GM12878 (cell line): ENCODE measurements around the gene ENPP7. TPM values are rescaled to one million over a fixed set of nuclear protein-coding genes. Genes with fewer than 3 reads are reported as not detected.

Source experiments
- ATAC-seq: fragments of 200-7000 bp; cut with Tn5 transposase; 3 replicates; pipeline ENCODE4 v1.9.1; 2020; ENCODE audit warnings: mild to moderate bottlenecking, moderate library complexity
- BruUV-seq: library from RNA; stranded (reverse); fragments of 400-500 nt; replicated peaks from 2 replicates; lab custom pipeline; 2021; lab: Mats Ljungman, UMichigan
- CTCF ChIA-PET: fragments of 300-600 bp; sonication (Branson Sonifier 250); formaldehyde crosslinking; extraction: SDS; loops from one replicate; lab custom pipeline; 2021; ENCODE audit warnings: inconsistent platforms; lab: Yijun Ruan, JAX
- POLR2A ChIA-PET: fragments of 350-600 bp; formaldehyde crosslinking; extraction: SDS; loops from one replicate; lab custom pipeline; 2021; ENCODE audit warnings: inconsistent platforms; lab: Charles Lee
- RAD21 ChIA-PET: fragments of 300-600 bp; sonication (Branson Sonifier 250); formaldehyde crosslinking; loops from one replicate; lab custom pipeline; 2023; ENCODE audit warnings: antibody characterized with exemption; ENCODE audit not compliant: unreplicated experiment; lab: Charles Lee
- SMC1A ChIA-PET: fragments of 300-600 bp; sonication (Branson Sonifier 250); formaldehyde crosslinking; loops from one replicate; lab custom pipeline; 2023; ENCODE audit not compliant: unreplicated experiment, uncharacterized antibody; lab: Charles Lee
- DNase-seq: peaks from one replicate; pipeline ENCODE4 v3.0.0-alpha.2; 2011; ENCODE audit warnings: low read depth, low spot score
- FAIRE-seq: peaks from 3 replicates; lab custom pipeline; 2011; peaks lifted over from hg19 to GRCh38; lab: Jason Lieb, UNC
- H2AFZ ChIP-seq: 2 replicates; pipeline ENCODE4 v1.6.0; 2011; ENCODE audit warnings: low read depth, low read length, control low read depth; ENCODE audit not compliant: control insufficient read depth
- H3K27ac ChIP-seq: 2 replicates; pipeline ENCODE4 v1.5.1; 2011; ENCODE audit warnings: control low read depth; ENCODE audit not compliant: control insufficient read depth, insufficient read depth
- H3K27me3 ChIP-seq, 2 experiments: replicated peaks in 1 of 2; 2 replicates each; pipeline versions ENCODE4 v1.6.0 to v1.6.1; 2011; ENCODE audit warnings: low read length in 1 of 2; ENCODE audit not compliant: control insufficient read depth in 2 of 2, insufficient read depth in 2 of 2
- H3K36me3 ChIP-seq, 2 experiments: 2 replicates each; pipeline ENCODE4 v1.5.1; 2011; ENCODE audit warnings: low read length in 1 of 2; ENCODE audit not compliant: control insufficient read depth in 2 of 2, insufficient read depth in 2 of 2
- H3K4me1 ChIP-seq: 2 replicates; pipeline ENCODE4 v1.6.1; 2011; ENCODE audit warnings: mild to moderate bottlenecking, low read length, moderate library complexity, mixed read lengths; ENCODE audit not compliant: control insufficient read depth, insufficient read depth
- H3K4me2 ChIP-seq: 2 replicates; pipeline ENCODE4 v1.6.0; 2011; ENCODE audit warnings: control low read depth; ENCODE audit not compliant: control insufficient read depth, insufficient read depth
- H3K4me3 ChIP-seq: fragments of 200-600 bp; sonication (generic); 2 replicates; pipeline ENCODE4 v1.5.1; 2016
- H3K79me2 ChIP-seq: 2 replicates; pipeline ENCODE4 v1.6.0; 2011; ENCODE audit warnings: low read length; ENCODE audit not compliant: control insufficient read depth, insufficient read depth
- H3K9ac ChIP-seq: 2 replicates; pipeline ENCODE4 v1.8.0; 2011; ENCODE audit warnings: low read length, control low read depth, mixed read lengths; ENCODE audit not compliant: control insufficient read depth, insufficient read depth
- H3K9me3 ChIP-seq: replicated peaks from 3 replicates; pipeline ENCODE4 v1.5.1; 2011; ENCODE audit warnings: mild to moderate bottlenecking, low read length; ENCODE audit not compliant: control insufficient read depth, insufficient read depth
- H4K20me1 ChIP-seq: 2 replicates; pipeline ENCODE4 v1.6.0; 2011; ENCODE audit not compliant: control insufficient read depth, insufficient read depth
- BACH1 ChIP-seq: fragments of 450-650 bp; IDR thresholded peaks from 2 replicates; pipeline ENCODE4 v1.6.1; 2017; ENCODE audit warnings: mild to moderate bottlenecking, borderline replicate concordance
- CBX3 ChIP-seq: fragments of 200-600 bp; sonication (generic); IDR thresholded peaks from 2 replicates; pipeline ENCODE4 v1.6.1; 2016; ENCODE audit warnings: low read depth, borderline replicate concordance
- CBX5 ChIP-seq: sonication (generic); IDR thresholded peaks from 2 replicates; pipeline ENCODE4 v1.6.1; 2016; ENCODE audit warnings: low read depth, moderate library complexity, mild to moderate bottlenecking, inconsistent platforms
- CREB1 ChIP-seq: IDR thresholded peaks from 2 replicates; pipeline ENCODE4 v1.6.1; 2012; ENCODE audit warnings: low read depth, mild to moderate bottlenecking, inconsistent platforms
- FOS ChIP-seq: IDR thresholded peaks from 3 replicates; pipeline ENCODE4 v1.6.1; 2011; ENCODE audit warnings: borderline replicate concordance; ENCODE audit not compliant: insufficient read length; ENCODE audit errors: extremely low read depth
- FOXM1 ChIP-seq: IDR thresholded peaks from 2 replicates; pipeline ENCODE4 v1.6.1; 2012; ENCODE audit warnings: low read depth, mild to moderate bottlenecking, inconsistent platforms, low read length, moderate library complexity
- IKZF2 ChIP-seq, 2 experiments: fragments of 450-650 bp; IDR thresholded peaks; 2 replicates each; pipeline ENCODE4 v1.6.1; 2017; ENCODE audit warnings: mild to moderate bottlenecking in 2 of 2, moderate library complexity in 2 of 2
- KDM1A ChIP-seq: fragments of 200-600 bp; sonication (generic); IDR thresholded peaks from 2 replicates; pipeline ENCODE4 v1.6.1; 2016; ENCODE audit warnings: borderline replicate concordance
- MEF2B ChIP-seq: fragments of 450-650 bp; IDR thresholded peaks from 2 replicates; pipeline ENCODE4 v1.6.1; 2018; ENCODE audit warnings: mild to moderate bottlenecking, moderate library complexity; ENCODE audit not compliant: partially characterized antibody, poor library complexity, severe bottlenecking
- MLLT1 ChIP-seq: fragments of 450-650 bp; IDR thresholded peaks from 2 replicates; pipeline ENCODE4 v1.6.1; 2016; ENCODE audit warnings: mild to moderate bottlenecking
- NR2F1 ChIP-seq: fragments of 450-650 bp; conservative IDR thresholded peaks from 2 replicates; pipeline ENCODE4 v1.6.1; 2017; ENCODE audit warnings: mild to moderate bottlenecking
- RAD21 ChIP-seq: IDR thresholded peaks from 2 replicates; pipeline ENCODE4 v1.6.1; 2011; ENCODE audit warnings: mild to moderate bottlenecking, low read depth, low read length, moderate library complexity; ENCODE audit not compliant: insufficient read depth
- SIN3A ChIP-seq: IDR thresholded peaks from 2 replicates; pipeline ENCODE4 v1.6.1; 2012; ENCODE audit warnings: low read depth, low read length, improper control_type of control experiment
- SMC3 ChIP-seq: IDR thresholded peaks from 2 replicates; pipeline ENCODE4 v1.6.1; 2011; ENCODE audit warnings: low read length, improper control_type of control experiment, borderline replicate concordance
- SPI1 ChIP-seq: IDR thresholded peaks from 2 replicates; pipeline ENCODE4 v1.6.1; 2011; ENCODE audit warnings: low read depth, mild to moderate bottlenecking, low read length, moderate library complexity, borderline replicate concordance; ENCODE audit not compliant: insufficient read depth
- SREBF1 ChIP-seq: IDR thresholded peaks from 2 replicates; pipeline ENCODE4 v1.6.1; 2012; ENCODE audit warnings: mild to moderate bottlenecking, low read length
- YY1 ChIP-seq: IDR thresholded peaks from 2 replicates; pipeline ENCODE4 v1.6.1; 2011; ENCODE audit warnings: low read depth, mild to moderate bottlenecking, low read length
- WGBS: methylation state at CpG from one replicate; pipeline ENCODE4 v1.1.6; 2016; ENCODE audit warnings: low lambda C conversion rate; ENCODE audit not compliant: insufficient replicate concordance, insufficient coverage; ENCODE audit errors: missing lambda C conversion rate; 5-methylcytosine and 5-hydroxymethylcytosine counted together
- in situ Hi-C: fragments of 300-500 bp; cut with MboI; formaldehyde crosslinking; loops from 9 replicates; pipeline ENCODE4 v1.14.3; 2018; ENCODE audit warnings: mixed read lengths
- intact Hi-C: fragments of 100-400 bp; cut with micrococcal nuclease; formaldehyde crosslinking; loops from one replicate; pipeline ENCODE4 v1.14.2; 2022; ENCODE audit not compliant: unreplicated experiment
- polyA plus RNA-seq, 11 experiments: library from polyadenylated mRNA; depleted of rRNA in 4 of 11; unstranded in 6 of 11; stranded (reverse) in 5 of 11; fragments of >200 nt; fragmentation: Nextera tagmentation in 4 of 11; fragmentation: Illumina TruSeq in 1 of 11; extraction: Ambion mirVana in 4 of 11; extraction: Trizol in 1 of 11; gene quantifications; 1 replicate in 1 of 11; 2 replicates in 10 of 11; pipeline versions ENCODE4 v1.2.1 to v1.2.3, GENCODE V29; 2011 to 2016; ENCODE audit warnings: inconsistent platforms in 2 of 11, missing spikeins in 2 of 11, low read depth in 1 of 11
- total RNA-seq, 4 experiments: library from RNA; depleted of rRNA in 3 of 4; stranded (reverse); fragments of >200 nt in 3 of 4; fragmentation: Illumina TruSeq in 1 of 4; extraction: Trizol in 1 of 4; gene quantifications; 2 replicates each; pipeline versions ENCODE4 v1.2.1 to v1.2.3, GENCODE V29; 2013 to 2021
- TF ChIP-seq, protein P1 (sequence below): fragments of 450-650 bp; formaldehyde crosslinking; IDR thresholded peaks from 2 replicates; pipeline ENCODE4 v1.5.0; 2022; ENCODE audit warnings: mild to moderate bottlenecking, missing genetic modification characterization

ENPP7 gene
- total and polyA plus RNA-seq, 10 of the 15 experiments (the other 5 are each of a cell fraction or from before 2014, with no cell fraction given), result 0.04 to 0.41 (median 0.18) TPM; not detected in 1

GRCh38 chr17:79741751-79742588, 11.2 kb downstream of the ENPP7 start:
- in situ Hi-C loops, result no loop called here
- 16% methylated on average over 38 of the region's 53 CpGs for WGBS
- H3K79me2 ChIP-seq, result no peaks in the 10 kb centered on the region
- DNase-seq, result no peak
- no peaks in the 10 kb centered on the region for H4K20me1 ChIP-seq
- peak; percentile 83 for ATAC-seq
- BruUV-seq, result no TSS peak
- H3K9me3 ChIP-seq, result no peaks in the 10 kb centered on the region
- intact Hi-C loops, result no loop called here
- H3K4me2 ChIP-seq, result 0 out of 2 replicates have a peak overlapping the region, but pooled peaks have one; percentile 35
- no peak overlapping the region for H2AFZ ChIP-seq
- ChIA-PET POLR2A (no interaction called here), SMC1A (interaction anchor here (1.2 kb wide), 1 partner anchor 216 kb away, joined by 3 read pairs; no protein-coding TSS in a partner anchor), RAD21 (interaction anchor here (0.6 kb wide), 1 partner anchor 9 kb away, joined by 3 read pairs; no protein-coding TSS in a partner anchor), CTCF (interaction anchor here (0.7 to 2.1 kb wide), 15 partner anchors 8 to 1387 kb away, joined by 3 to 16 read pairs (median 4); partner anchors contain the start of genes CBX2 and CBX4)
- no peak for FAIRE-seq
- no peak overlapping the region for H3K9ac ChIP-seq
- peaks cover 10% of the 10 kb centered on the region for H3K4me1 ChIP-seq
- H3K36me3 ChIP-seq, result no peaks in the 10 kb centered on the region
- H3K4me3 ChIP-seq, result no peak overlapping the region
- H3K27ac ChIP-seq, result no peak overlapping the region
- peaks cover 0 to 7% of the 10 kb centered on the region in 2 experiments; a peak in 3 of 4 replicates for H3K27me3 ChIP-seq
- TF ChIP-seq, protein P1, sequence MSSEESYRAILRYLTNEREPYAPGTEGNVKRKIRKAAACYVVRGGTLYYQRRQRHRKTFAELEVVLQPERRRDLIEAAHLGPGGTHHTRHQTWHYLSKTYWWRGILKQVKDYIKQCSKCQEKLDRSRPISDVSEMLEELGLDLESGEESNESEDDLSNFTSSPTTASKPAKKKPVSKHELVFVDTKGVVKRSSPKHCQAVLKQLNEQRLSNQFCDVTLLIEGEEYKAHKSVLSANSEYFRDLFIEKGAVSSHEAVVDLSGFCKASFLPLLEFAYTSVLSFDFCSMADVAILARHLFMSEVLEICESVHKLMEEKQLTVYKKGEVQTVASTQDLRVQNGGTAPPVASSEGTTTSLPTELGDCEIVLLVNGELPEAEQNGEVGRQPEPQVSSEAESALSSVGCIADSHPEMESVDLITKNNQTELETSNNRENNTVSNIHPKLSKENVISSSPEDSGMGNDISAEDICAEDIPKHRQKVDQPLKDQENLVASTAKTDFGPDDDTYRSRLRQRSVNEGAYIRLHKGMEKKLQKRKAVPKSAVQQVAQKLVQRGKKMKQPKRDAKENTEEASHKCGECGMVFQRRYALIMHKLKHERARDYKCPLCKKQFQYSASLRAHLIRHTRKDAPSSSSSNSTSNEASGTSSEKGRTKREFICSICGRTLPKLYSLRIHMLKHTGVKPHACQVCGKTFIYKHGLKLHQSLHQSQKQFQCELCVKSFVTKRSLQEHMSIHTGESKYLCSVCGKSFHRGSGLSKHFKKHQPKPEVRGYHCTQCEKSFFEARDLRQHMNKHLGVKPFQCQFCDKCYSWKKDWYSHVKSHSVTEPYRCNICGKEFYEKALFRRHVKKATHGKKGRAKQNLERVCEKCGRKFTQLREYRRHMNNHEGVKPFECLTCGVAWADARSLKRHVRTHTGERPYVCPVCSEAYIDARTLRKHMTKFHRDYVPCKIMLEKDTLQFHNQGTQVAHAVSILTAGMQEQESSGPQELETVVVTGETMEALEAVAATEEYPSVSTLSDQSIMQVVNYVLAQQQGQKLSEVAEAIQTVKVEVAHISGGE (CRISPR knock-in tag), result no peak
- TF ChIP-seq NR2F1 (0 out of 2 replicates have a peak, but pooled peaks have one; percentile 13), SMC3 (peak; percentile 42; the same call in 1 of the 2 replicates), RAD21 (peak; percentile 66), CBX3 (no peak), FOS (no peak), YY1 (peak; percentile 41; the same call in 1 of the 2 replicates), CREB1 (no peak), MLLT1 (0 out of 2 replicates have a peak, but pooled peaks have one; percentile 46), SIN3A (0 out of 2 replicates have a peak, but pooled peaks have one; percentile 48), CBX5 (no peak), SREBF1 (no peak), BACH1 (no peak), IKZF2 (IDR thresholded peaks at IDR 0.05) (peak in 1 of 2 experiments; percentile 12; a peak in 1 of 4 replicates), FOXM1 (no peak), MEF2B (peak; percentile 83), KDM1A (no peak), SPI1 (no peak)
